GM18502 (cell line): ENCODE results near the gene LSAMP.
A peak's percentile ranks its signal among the peaks of the same experiment; 100 is the strongest.

Experiments
- ATAC-seq: cut with Tn5 transposase; IDR thresholded peaks from one replicate; pipeline ENCODE4 v1.9.1; 2021; ENCODE audit warnings: mild to moderate bottlenecking; ENCODE audit not compliant: unreplicated experiment, poor library complexity

Gene LSAMP

GRCh38 chr3:116374901-116375300, 70.4 kb downstream of the LSAMP start:
- ATAC-seq, result no peak

- no peak for ATAC-seq
Measured at GRCh38 chr3:116367761-116368395, 77.4 kb downstream of the LSAMP start.

- ATAC-seq, result no peak
Measured at GRCh38 chr3:116356056-116356455, 89.2 kb downstream of the LSAMP start.

DNA sequence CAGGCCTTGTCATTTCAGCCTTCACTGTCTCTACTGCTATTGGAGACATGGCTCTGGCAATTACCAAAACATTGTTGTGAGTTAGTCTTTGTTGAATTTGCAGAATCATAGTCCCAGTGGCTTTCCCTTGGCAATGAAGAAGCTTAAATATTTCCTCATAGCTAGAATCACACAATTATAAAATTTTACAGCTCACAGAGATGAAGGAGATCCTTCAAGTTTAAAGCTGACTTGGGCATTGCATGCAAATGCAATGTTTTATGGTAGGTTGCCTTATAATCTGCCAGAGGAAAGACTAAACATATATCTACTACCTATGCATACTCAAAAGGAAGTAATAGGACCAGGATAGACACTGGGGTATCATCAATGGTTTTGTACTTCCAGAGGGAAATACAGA, 90.9 kb downstream of the LSAMP start:
- ATAC-seq, result no peak

DNA sequence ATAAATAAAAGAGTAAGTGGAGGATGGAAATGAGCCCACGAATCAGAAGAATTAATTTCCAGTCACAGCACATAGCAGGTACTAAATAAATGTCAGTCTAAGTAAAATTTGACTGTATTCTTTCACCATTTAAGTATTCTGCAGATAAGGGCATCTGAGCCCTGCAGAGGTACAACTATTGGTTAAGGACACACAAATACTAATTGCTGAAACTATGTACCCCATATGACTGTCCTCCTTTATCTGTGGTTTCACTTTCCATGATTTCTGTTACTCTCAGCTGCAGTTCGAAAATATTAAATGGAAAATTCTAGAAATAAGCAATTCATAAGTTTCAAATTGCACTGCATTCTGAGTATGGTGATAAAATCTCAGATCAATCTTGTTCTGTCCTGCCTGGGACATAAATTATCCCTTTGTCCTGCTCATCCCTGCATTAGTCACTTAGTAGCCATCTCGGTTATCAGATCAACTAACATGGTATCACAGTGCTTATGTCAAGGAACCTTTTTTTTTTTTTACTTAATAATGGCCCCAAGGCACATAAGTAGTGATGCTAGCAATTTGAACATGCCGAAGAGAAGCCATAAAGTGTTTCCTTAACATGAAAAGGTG, 95.1 kb downstream of the LSAMP start:
- ATAC-seq, result no peak

GRCh38 chr3:116348216-116348615, 97.1 kb downstream of the LSAMP start:
- no peak for ATAC-seq

GRCh38 chr3:116342499-116342898, 102.8 kb downstream of the LSAMP start:
- ATAC-seq, result no peak

- peak; percentile 56 for ATAC-seq
Measured at GRCh38 chr3:116341899-116342298, 103.4 kb downstream of the LSAMP start.

DNA sequence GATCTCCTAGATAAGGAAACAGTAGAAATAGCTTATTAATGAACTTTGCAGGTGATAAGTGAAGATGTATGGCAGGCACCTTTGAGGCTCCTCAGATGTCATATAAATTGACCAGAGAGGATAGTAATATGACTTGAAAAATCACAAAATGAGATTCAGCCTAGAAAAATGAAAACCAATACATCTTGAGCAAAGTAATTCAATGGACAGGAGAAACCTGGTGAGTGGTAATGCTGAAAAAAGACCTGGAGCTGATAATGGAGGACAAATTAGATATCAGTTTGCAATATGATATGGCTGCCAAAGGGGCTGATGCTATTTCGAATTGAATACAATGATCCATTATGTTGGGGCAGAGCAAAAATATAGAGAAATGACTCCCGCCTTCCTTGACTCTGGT, 103.9 kb downstream of the LSAMP start:
- no peak for ATAC-seq

DNA sequence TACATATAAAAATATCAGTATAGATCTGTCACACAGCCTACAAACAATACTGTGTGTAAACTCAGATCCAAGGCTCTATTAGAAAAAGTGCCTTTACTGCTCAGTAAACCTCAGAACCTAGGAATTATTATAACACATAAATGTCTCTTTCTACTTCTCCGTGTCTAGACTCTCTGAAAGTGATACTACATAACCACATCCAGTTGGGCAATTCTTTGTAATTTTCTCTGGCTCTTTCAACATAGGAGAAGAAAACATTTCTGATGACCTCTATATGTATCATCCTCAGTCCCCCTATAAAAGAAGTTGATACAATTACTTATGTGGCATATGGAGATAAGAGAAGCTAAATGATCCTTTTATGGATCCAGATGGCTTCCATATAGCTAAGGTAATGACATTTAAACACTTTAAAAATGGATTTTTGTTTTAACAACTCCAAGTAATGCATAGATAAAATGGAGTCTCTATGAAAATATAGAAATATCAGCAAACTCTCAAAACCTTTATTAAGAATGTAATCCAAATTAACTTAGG, 104.5 kb downstream of the LSAMP start:
- ATAC-seq, result no peak

- ATAC-seq, result no peak
Measured at GRCh38 chr3:116339441-116340028, 105.8 kb downstream of the LSAMP start.

- ATAC-seq, result no peak
Measured at GRCh38 chr3:116338713-116339112, 106.6 kb downstream of the LSAMP start.

- ATAC-seq, result no peak
Measured at GRCh38 chr3:116337229-116337628, 108.1 kb downstream of the LSAMP start.

DNA sequence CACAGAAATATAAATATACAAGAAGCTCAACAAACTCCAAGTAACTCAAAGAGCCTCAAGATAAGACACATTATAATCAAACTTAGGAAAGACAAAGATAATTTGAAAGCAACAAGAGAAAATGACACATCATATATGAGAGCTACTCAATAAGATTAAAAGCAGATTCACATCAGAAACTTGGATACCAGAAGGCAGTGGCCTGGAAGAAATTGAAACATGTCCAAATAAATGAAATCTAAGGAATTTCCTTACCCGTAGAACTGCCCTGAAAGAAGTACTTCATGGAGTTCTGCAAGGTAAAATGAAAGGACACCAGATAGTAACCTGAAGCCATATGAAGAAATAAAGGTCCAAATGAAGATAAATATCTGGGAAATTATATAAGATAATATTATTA, 113.9 kb downstream of the LSAMP start:
- ATAC-seq, result no peak

GRCh38 chr3:116322750-116323375, 122.4 kb downstream of the LSAMP start:
- ATAC-seq, result no peak

DNA sequence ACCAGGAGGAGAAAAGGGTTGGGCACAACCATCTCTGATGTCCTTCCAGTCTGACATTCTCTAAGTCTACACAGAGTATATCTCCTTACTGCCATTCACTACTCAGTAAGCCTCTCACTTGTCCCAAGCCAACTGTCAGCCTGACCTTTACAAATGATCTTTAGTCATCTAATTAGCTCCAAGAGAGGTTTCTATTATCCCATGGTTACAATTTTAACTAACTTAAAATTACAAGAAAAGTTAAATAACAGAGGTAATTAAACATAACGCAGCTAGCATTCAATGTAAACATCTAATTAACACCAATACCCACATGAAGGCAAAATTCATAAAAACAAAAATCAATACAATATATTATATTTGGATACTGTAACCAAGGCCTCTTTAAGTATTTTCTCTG, 126.9 kb downstream of the LSAMP start:
- no peak for ATAC-seq

- ATAC-seq, result no peak
Measured at GRCh38 chr3:116316771-116317170, 128.5 kb downstream of the LSAMP start.

DNA sequence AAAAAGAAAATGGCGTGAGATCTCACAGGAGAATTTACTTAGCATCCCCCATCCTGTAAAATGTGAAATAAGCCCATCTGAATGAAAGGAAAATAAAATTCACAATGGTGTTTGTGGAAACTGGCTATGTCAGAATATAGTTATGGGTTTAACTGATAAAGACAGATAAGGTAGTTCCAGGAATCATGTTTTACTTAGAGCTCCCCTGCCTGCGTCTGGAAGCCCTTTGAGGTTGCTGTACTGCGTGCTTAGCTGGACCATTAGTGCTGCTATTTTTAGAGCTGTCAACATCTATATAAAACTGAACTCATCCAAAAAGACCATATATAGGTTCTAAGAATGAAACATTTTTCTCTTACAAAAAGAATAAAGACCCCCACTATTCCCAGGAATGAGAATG, 130.8 kb downstream of the LSAMP start:
- ATAC-seq, result no peak

- ATAC-seq, result no peak
Measured at GRCh38 chr3:116306720-116307119, 138.6 kb downstream of the LSAMP start.

DNA sequence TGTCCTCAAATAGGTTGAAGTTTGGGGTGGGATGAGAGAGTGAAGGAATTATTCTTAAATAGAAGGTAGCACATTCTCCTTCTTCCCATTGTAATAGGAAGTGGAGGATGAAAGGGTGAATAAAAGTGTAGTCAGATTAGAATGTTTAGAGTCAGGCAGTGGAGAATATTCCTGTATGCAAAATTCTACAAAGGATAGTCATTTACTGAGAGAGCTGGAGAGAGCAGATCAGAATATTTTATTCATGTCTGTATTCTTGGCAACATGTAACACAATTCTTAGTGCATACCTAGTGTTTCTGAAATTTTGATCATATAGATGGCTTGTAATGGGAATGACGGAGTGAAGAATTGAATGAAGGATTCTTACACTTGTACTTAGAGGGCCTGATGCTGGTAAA, 139.1 kb downstream of the LSAMP start:
- no peak for ATAC-seq

DNA sequence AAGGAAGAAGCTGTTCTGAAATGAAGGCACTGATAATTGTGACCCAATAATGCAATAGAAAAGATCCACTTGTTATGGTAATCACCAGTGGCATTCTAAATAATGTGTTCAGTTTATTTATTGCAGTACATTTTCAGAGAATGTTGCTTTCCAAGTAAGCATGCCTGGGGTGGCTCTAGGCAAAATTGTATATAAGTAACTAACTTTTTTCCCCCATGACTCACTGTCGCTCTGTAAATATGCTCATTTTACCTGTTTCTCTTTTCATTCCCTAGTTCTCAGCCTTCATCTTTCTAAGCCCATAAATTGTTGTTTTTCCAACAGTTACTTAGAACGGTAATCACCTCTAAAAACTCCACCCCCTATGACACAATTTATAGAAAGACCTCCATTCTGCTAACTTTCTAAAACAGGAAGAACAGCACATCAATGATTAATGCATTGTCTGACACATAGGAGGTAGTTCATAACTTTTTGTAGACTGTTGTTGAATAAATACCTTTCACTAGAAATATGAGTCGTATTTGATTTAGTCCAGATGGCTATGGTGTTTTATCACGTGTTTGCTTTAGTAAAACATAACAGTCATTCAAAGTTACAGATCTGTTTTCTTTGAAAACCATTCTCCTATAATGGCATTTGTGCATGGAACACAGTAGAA, 143.1 kb downstream of the LSAMP start:
- no peak for ATAC-seq
